Endothelial cell of umbilical vein (primary cell): Measurements from ENCODE around the gene CPA2. TPM values are rescaled to one million over a fixed set of nuclear protein-coding genes. Genes with fewer than 3 reads are reported as not detected.

Experiments used
- BruUV-seq: library from RNA; stranded (reverse); fragments of 400-500 nt; replicated peaks from 2 replicates; lab custom pipeline; 2021; lab: Mats Ljungman, UMichigan
- CTCF ChIA-PET: fragments of 300-600, 350-600 bp; sonication (Branson Sonifier 250); formaldehyde crosslinking; loops from one replicate; lab custom pipeline; 2021; ENCODE audit warnings: antibody characterized with exemption, inconsistent platforms; lab: Charles Lee
- POLR2A ChIA-PET: fragments of 300-600, 350-600 bp; sonication (Branson Sonifier 250); formaldehyde crosslinking; loops from one replicate; lab custom pipeline; 2021; ENCODE audit warnings: antibody characterized with exemption, inconsistent platforms; lab: Charles Lee
- DNase-seq: peaks from one replicate; pipeline ENCODE4 v3.0.0-alpha.2; 2011; ENCODE audit warnings: low read depth, low spot score
- FAIRE-seq: peaks from 2 replicates; lab custom pipeline; 2011; peaks lifted over from hg19 to GRCh38; lab: Jason Lieb, UNC
- H2AFZ ChIP-seq: 2 replicates; pipeline ENCODE4 v1.6.0; 2012; ENCODE audit warnings: low read depth, low read length, control low read depth, inconsistent platforms
- H3K27ac ChIP-seq: 2 replicates; pipeline ENCODE4 v1.5.1; 2011; ENCODE audit warnings: low read depth, mild to moderate bottlenecking, control low read depth, low read length, moderate library complexity; ENCODE audit not compliant: insufficient read depth
- H3K27me3 ChIP-seq, 2 experiments: 2 replicates each; pipeline versions ENCODE4 v1.6.0 to v1.6.1; 2011; ENCODE audit warnings: low read length in 2 of 2, mixed read lengths in 1 of 2; ENCODE audit not compliant: control insufficient read depth in 2 of 2, insufficient read depth in 2 of 2
- H3K36me3 ChIP-seq, 2 experiments: 2 replicates in 1 of 2; 3 replicates in 1 of 2; pipeline ENCODE4 v1.5.1; 2011; ENCODE audit warnings: low read length in 2 of 2, mild to moderate bottlenecking in 1 of 2, moderate library complexity in 1 of 2; ENCODE audit not compliant: control insufficient read depth in 2 of 2, insufficient read depth in 2 of 2; ENCODE audit errors: extremely low read depth in 1 of 2
- H3K4me1 ChIP-seq: 3 replicates; pipeline ENCODE4 v1.5.1; 2011; ENCODE audit warnings: mild to moderate bottlenecking, low read length; ENCODE audit not compliant: control insufficient read depth, insufficient read depth; ENCODE audit errors: extremely low read depth
- H3K4me2 ChIP-seq: 2 replicates; pipeline ENCODE4 v1.6.1; 2011; ENCODE audit warnings: low read length, control low read depth, mixed read lengths; ENCODE audit not compliant: insufficient read depth
- H3K4me3 ChIP-seq, 3 experiments: fragments of 200-600 bp in 1 of 3; sonication (generic), shearing (Covaris generic) in 1 of 3; replicated peaks in 1 of 3; 2 replicates each; pipeline ENCODE4 v1.5.1; 2011 to 2016; ENCODE audit warnings: control low read depth in 3 of 3, low read length in 3 of 3, mild to moderate bottlenecking in 2 of 3, inconsistent platforms in 1 of 3, low read depth in 1 of 3, moderate library complexity in 1 of 3; ENCODE audit not compliant: insufficient read depth in 1 of 3
- H3K79me2 ChIP-seq: 2 replicates; pipeline ENCODE4 v1.6.0; 2012; ENCODE audit warnings: low read length, inconsistent platforms; ENCODE audit not compliant: control insufficient read depth, insufficient read depth
- H3K9ac ChIP-seq: replicated peaks from 2 replicates; pipeline ENCODE3; 2011; ENCODE audit warnings: low read length, control low read depth; ENCODE audit not compliant: insufficient read depth; ENCODE audit errors: extremely low read depth
- H3K9me1 ChIP-seq: replicated peaks from 3 replicates; pipeline ENCODE4 v1.6.0; 2011; ENCODE audit warnings: mild to moderate bottlenecking, low read length; ENCODE audit not compliant: control insufficient read depth, insufficient read depth; ENCODE audit errors: extremely low read depth
- H3K9me3 ChIP-seq: replicated peaks from 2 replicates; pipeline ENCODE4 v1.5.1; 2012; ENCODE audit warnings: low read length, inconsistent platforms; ENCODE audit not compliant: control insufficient read depth, insufficient read depth
- H4K20me1 ChIP-seq: replicated peaks from 2 replicates; pipeline ENCODE3; 2011; ENCODE audit warnings: mild to moderate bottlenecking, low read length; ENCODE audit not compliant: control insufficient read depth, insufficient read depth; ENCODE audit errors: extremely low read depth
- EZH2 ChIP-seq: IDR thresholded peaks from 2 replicates; pipeline ENCODE4 v1.6.1; 2012; ENCODE audit warnings: borderline replicate concordance, low read depth, mild to moderate bottlenecking, moderate library complexity, low read length, inconsistent platforms; ENCODE audit not compliant: severe bottlenecking
- FOS ChIP-seq: IDR thresholded peaks from 2 replicates; pipeline ENCODE4 v1.6.1; 2011; ENCODE audit warnings: mild to moderate bottlenecking, low read length, moderate library complexity, borderline replicate concordance; ENCODE audit not compliant: insufficient read depth
- GATA2 ChIP-seq: IDR thresholded peaks from 2 replicates; pipeline ENCODE4 v1.7.0; 2011; ENCODE audit warnings: low read depth, mild to moderate bottlenecking, moderate library complexity, mixed read lengths, low read length; ENCODE audit not compliant: insufficient read length, insufficient read depth
- JUN ChIP-seq: IDR thresholded peaks from 2 replicates; pipeline ENCODE4 v1.6.1; 2011; ENCODE audit warnings: borderline replicate concordance, low read depth; ENCODE audit not compliant: insufficient read length, insufficient read depth
- MAX ChIP-seq: IDR thresholded peaks from 2 replicates; pipeline ENCODE4 v1.6.1; 2011; ENCODE audit not compliant: insufficient read depth, insufficient read length
- MYC ChIP-seq: IDR thresholded peaks from one replicate; pipeline ENCODE4 v1.6.1; 2011; ENCODE audit warnings: mild to moderate bottlenecking, low read depth, low read length
- POLR2A ChIP-seq: IDR thresholded peaks from 2 replicates; pipeline ENCODE4 v1.6.1; 2012; ENCODE audit warnings: low read depth, mild to moderate bottlenecking, control low read depth, low read length
- POLR2AphosphoS5 ChIP-seq: IDR thresholded peaks from 2 replicates; pipeline ENCODE4 v1.6.1; 2012; ENCODE audit warnings: low read depth, mild to moderate bottlenecking, control low read depth, low read length, moderate library complexity; ENCODE audit not compliant: insufficient read depth
- dilution Hi-C: fragments of 300-500 bp; cut with MboI; formaldehyde crosslinking; loops from one replicate; pipeline ENCODE4 v1.15.0; 2019; ENCODE audit warnings: low sequenced_read_pairs; ENCODE audit not compliant: extremely low pct_ligation_motif_present
- intact Hi-C: fragments of 100-400 bp; cut with micrococcal nuclease; formaldehyde crosslinking; loops from one replicate; pipeline ENCODE4 v1.10.0; 2022
- polyA plus RNA-seq, 4 experiments: library from polyadenylated mRNA; depleted of rRNA in 3 of 4; stranded (reverse) in 3 of 4; unstranded in 1 of 4; fragments of >200 nt; gene quantifications; 2 replicates each; pipeline versions ENCODE4 v1.2.1 to v1.2.3, GENCODE V29; 2011 to 2012; ENCODE audit warnings: missing spikeins in 1 of 4
- total RNA-seq: library from RNA; stranded (reverse); gene quantifications from 2 replicates; pipeline ENCODE4 v1.2.3, GENCODE V29; 2021
- TF ChIP-seq, protein P1 (sequence below), 2 donors: IDR thresholded peaks; 1 replicate in 1 of 2; 2 replicates in 1 of 2; pipeline ENCODE4 v1.5.1; 2011; ENCODE audit warnings: low read length in 2 of 2, mild to moderate bottlenecking in 2 of 2, moderate library complexity in 2 of 2, control low read depth in 1 of 2, inconsistent platforms in 1 of 2, low read depth in 1 of 2; ENCODE audit not compliant: insufficient read depth in 1 of 2; ENCODE audit errors: extremely low read depth in 1 of 2

CPA2 gene
- total and polyA plus RNA-seq, 2 donors (not counting 3 experiments of a cell fraction or from before 2014, with no cell fraction given): not detected

DNA sequence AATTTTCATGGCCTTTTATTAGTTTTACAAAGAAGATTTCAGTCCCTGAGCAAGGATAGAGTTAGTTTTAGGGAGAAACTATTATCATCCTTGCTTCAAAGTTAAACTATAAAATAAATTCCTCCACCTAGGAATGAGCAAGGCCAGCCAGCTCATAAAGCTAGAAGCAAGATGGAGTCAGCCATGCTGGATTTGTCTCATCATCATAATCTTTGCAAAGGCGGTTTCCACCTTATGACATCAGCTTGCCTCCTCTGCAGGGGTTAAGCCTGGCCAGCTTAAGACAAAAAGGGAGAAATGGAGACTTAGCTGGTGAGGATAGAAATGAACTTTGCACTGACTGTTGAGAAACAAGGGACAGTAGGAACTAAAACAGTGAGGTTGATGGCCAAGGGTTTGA lies 40.3 kb upstream of the CPA2 start:
- dilution Hi-C loops: no loop called here
- ChIA-PET POLR2A (no interaction called here), CTCF (no interaction called here)

More for the DNA sequence above, 40.3 kb upstream of the CPA2 start:
- Histone ChIP-seq H3K9ac (no peak overlapping the region), H3K9me1 (no peaks in the 10 kb centered on the region), H3K9me3 (no peaks in the 10 kb centered on the region), H3K36me3 (no peaks in the 10 kb centered on the region), H3K4me2 (no peak overlapping the region), H2AFZ (no peak overlapping the region), H3K27me3 (no peaks in the 10 kb centered on the region), H3K27ac (no peak overlapping the region), H3K79me2 (no peaks in the 10 kb centered on the region), H3K4me1 (no peaks in the 10 kb centered on the region), H3K4me3 (no peak overlapping the region), H4K20me1 (no peaks in the 10 kb centered on the region)
- DNase-seq (no peak), FAIRE-seq (no peak)
- no peak for TF ChIP-seq POLR2A
- TF ChIP-seq GATA2: no peak
- no peak for TF ChIP-seq JUN
- TF ChIP-seq, protein P1, sequence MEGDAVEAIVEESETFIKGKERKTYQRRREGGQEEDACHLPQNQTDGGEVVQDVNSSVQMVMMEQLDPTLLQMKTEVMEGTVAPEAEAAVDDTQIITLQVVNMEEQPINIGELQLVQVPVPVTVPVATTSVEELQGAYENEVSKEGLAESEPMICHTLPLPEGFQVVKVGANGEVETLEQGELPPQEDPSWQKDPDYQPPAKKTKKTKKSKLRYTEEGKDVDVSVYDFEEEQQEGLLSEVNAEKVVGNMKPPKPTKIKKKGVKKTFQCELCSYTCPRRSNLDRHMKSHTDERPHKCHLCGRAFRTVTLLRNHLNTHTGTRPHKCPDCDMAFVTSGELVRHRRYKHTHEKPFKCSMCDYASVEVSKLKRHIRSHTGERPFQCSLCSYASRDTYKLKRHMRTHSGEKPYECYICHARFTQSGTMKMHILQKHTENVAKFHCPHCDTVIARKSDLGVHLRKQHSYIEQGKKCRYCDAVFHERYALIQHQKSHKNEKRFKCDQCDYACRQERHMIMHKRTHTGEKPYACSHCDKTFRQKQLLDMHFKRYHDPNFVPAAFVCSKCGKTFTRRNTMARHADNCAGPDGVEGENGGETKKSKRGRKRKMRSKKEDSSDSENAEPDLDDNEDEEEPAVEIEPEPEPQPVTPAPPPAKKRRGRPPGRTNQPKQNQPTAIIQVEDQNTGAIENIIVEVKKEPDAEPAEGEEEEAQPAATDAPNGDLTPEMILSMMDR (IDR thresholded peaks at IDR 0.05; ENCODE audit: extremely low read depth in 1 of 2, insufficient read depth in 1 of 2, low read depth in 1 of 2, low read length in 2 of 2): no peak
- no peak for TF ChIP-seq MAX
- no peak for TF ChIP-seq FOS
- TF ChIP-seq EZH2: no peak
- no peak for TF ChIP-seq POLR2AphosphoS5
- no peak for TF ChIP-seq MYC
- intact Hi-C loops: loop anchor here (2.0 kb wide), 1 partner anchor 52 kb away; no protein-coding TSS in a partner anchor
- BruUV-seq: no TSS peak
